ENCODE data around the gene ACTL8.

Gene ACTL8

GRCh38 chr1:17870679-17871078, 115.5 kb downstream of the ACTL8 start:
- Histone ChIP-seq H3K4me1 (ENCODE audit: low read depth, poor library complexity, severe bottlenecking) (no peaks in the 10 kb centered on the region), H2AFZ (ENCODE audit: low read depth) (no peak overlapping the region), H3K27me3 (ENCODE audit: insufficient read depth, low read depth) (no peaks in the 10 kb centered on the region; the same call in 1 of the 2 replicates), H3K36me3 (ENCODE audit: insufficient read depth) (no peaks in the 10 kb centered on the region), H3K27ac (no peak overlapping the region), H3K4me3 (IDR thresholded peaks at IDR 0.05; ENCODE audit: insufficient read depth, low read depth, low read length) (no peak overlapping the region), H4K20me1 (ENCODE audit: insufficient read depth) (no peaks in the 10 kb centered on the region), H3K79me2 (ENCODE audit: insufficient read depth, low read depth) (no peaks in the 10 kb centered on the region), H3K9ac (no peak overlapping the region), H3K4me2 (no peak overlapping the region)
- TF ChIP-seq CTCF (conservative IDR thresholded peaks at IDR 0.05; ENCODE audit: low read depth, low read length): no peak

- TF ChIP-seq CTCF (conservative IDR thresholded peaks at IDR 0.05; ENCODE audit: low read depth, low read length): no peak
- H3K4me3 ChIP-seq (IDR thresholded peaks at IDR 0.05; ENCODE audit: insufficient read depth, low read depth, low read length): no peak overlapping the region
- no peak overlapping the region for H3K9ac ChIP-seq
- H4K20me1 ChIP-seq (ENCODE audit: insufficient read depth): no peaks in the 10 kb centered on the region
- no peaks in the 10 kb centered on the region for H3K79me2 ChIP-seq (ENCODE audit: insufficient read depth, low read depth)
- H2AFZ ChIP-seq (ENCODE audit: low read depth): no peak overlapping the region
- H3K27ac ChIP-seq: no peak overlapping the region
- no peaks in the 10 kb centered on the region for H3K36me3 ChIP-seq (ENCODE audit: insufficient read depth)
- no peaks in the 10 kb centered on the region for H3K4me1 ChIP-seq (ENCODE audit: low read depth, poor library complexity, severe bottlenecking)
- H3K27me3 ChIP-seq (ENCODE audit: insufficient read depth, low read depth): peaks cover 3% of the 10 kb centered on the region; the same call in 1 of the 2 replicates
- no peak overlapping the region for H3K4me2 ChIP-seq
Observed at GRCh38 chr1:17873007-17873675, 118.0 kb downstream of the ACTL8 start.

- H3K27me3 ChIP-seq (ENCODE audit: insufficient read depth, low read depth): peaks cover 3% of the 10 kb centered on the region; the same call in 1 of the 2 replicates
- no peak overlapping the region for H3K9ac ChIP-seq
- H3K4me3 ChIP-seq (IDR thresholded peaks at IDR 0.05; ENCODE audit: insufficient read depth, low read depth, low read length): no peak overlapping the region
- no peaks in the 10 kb centered on the region for H3K79me2 ChIP-seq (ENCODE audit: insufficient read depth, low read depth)
- H2AFZ ChIP-seq (ENCODE audit: low read depth): no peak overlapping the region
- TF ChIP-seq CTCF (conservative IDR thresholded peaks at IDR 0.05; ENCODE audit: low read depth, low read length): no peak
- no peaks in the 10 kb centered on the region for H3K36me3 ChIP-seq (ENCODE audit: insufficient read depth)
- no peaks in the 10 kb centered on the region for H4K20me1 ChIP-seq (ENCODE audit: insufficient read depth)
- no peaks in the 10 kb centered on the region for H3K4me1 ChIP-seq (ENCODE audit: low read depth, poor library complexity, severe bottlenecking)
- no peak overlapping the region for H3K4me2 ChIP-seq
- H3K27ac ChIP-seq: no peak overlapping the region
Observed at GRCh38 chr1:17874231-17874630, 119.1 kb downstream of the ACTL8 start.

GRCh38 chr1:17874710-17875109, 119.6 kb downstream of the ACTL8 start:
- Histone ChIP-seq H3K36me3 (ENCODE audit: insufficient read depth) (no peaks in the 10 kb centered on the region), H3K4me1 (ENCODE audit: low read depth, poor library complexity, severe bottlenecking) (no peaks in the 10 kb centered on the region), H3K4me3 (IDR thresholded peaks at IDR 0.05; ENCODE audit: insufficient read depth, low read depth, low read length) (no peak overlapping the region), H3K27ac (no peak overlapping the region), H3K9ac (no peak overlapping the region), H3K79me2 (ENCODE audit: insufficient read depth, low read depth) (no peaks in the 10 kb centered on the region), H2AFZ (ENCODE audit: low read depth) (no peak overlapping the region), H4K20me1 (ENCODE audit: insufficient read depth) (no peaks in the 10 kb centered on the region), H3K27me3 (ENCODE audit: insufficient read depth, low read depth) (peaks cover 3% of the 10 kb centered on the region; the same call in 1 of the 2 replicates), H3K4me2 (no peak overlapping the region)
- TF ChIP-seq CTCF (conservative IDR thresholded peaks at IDR 0.05; ENCODE audit: low read depth, low read length): no peak

All from KMS-11 (cell line).